HG03354 (cell line): ENCODE results near the gene HBA2.
"Not testable (repeated sequence)": the region's sequence is repeated elsewhere in the genome, so short reads cannot be mapped to it uniquely, and the experiment has no call there.

ENCODE experiments used
- ATAC-seq: cut with Tn5 transposase; IDR thresholded peaks from one replicate; pipeline ENCODE4 v1.9.1; 2021; ENCODE audit warnings: mild to moderate bottlenecking; ENCODE audit not compliant: unreplicated experiment, poor library complexity, severe bottlenecking

Gene HBA2

GRCh38 chr16:188674-189073 is 16.0 kb downstream of the HBA2 start:
- ATAC-seq: no peak

DNA sequence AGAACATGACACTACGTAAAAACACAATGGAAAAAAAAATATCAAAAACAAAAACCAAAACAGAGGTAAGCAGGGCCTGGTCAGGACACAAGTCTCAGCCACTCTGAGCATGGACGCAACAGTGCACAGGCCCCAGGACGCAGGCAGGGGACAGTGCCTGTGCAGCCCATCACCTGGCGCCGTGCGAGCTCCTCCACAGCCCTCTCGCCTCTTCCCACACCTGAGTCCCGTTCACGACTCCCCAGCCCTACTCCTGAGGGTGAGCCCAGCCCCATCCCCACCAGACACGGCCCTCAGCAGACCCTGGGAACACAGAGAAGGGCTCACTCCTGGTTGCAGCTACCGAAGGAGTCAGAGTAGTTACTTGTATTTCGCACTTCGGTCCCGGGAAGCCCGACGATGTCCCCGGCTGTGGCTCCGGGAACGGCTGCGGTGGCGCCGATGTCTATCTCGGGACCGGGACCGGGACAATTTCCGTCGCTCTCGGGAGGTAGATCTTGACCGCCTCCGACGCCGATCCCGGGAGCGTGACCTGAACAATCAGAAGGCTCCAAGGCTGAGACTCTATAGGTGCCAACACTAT is 17.0 kb downstream of the HBA2 start:
- no peak for ATAC-seq

- ATAC-seq: no peak
Measured at GRCh38 chr16:191831-192230, 19.2 kb downstream of the HBA2 start.

GRCh38 chr16:192686-193085 is 20.0 kb downstream of the HBA2 start:
- no peak for ATAC-seq

- no peak for ATAC-seq
Measured at GRCh38 chr16:193441-193840, 20.8 kb downstream of the HBA2 start.

DNA sequence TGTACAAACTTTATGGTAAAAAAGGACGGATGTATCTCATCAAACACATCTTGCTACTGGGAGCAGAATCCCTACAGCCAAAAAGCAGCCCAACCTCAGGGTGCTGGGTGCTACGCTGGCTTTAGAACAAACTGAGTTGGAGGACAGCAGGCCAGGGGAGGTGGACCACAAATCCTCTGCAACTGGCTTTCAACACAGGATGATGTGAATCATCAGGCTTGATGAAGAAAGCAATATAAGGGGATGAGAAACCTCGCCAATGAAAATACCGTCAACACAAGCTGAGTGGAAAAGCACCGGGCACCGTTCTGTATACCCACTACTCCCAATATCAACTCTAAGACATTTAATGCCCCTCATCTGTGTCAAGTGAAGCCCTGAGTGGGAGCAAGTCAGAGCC is 21.8 kb downstream of the HBA2 start:
- ATAC-seq: no peak

- ATAC-seq: no peak
Measured at GRCh38 chr16:200388-200787, 27.7 kb downstream of the HBA2 start.

DNA sequence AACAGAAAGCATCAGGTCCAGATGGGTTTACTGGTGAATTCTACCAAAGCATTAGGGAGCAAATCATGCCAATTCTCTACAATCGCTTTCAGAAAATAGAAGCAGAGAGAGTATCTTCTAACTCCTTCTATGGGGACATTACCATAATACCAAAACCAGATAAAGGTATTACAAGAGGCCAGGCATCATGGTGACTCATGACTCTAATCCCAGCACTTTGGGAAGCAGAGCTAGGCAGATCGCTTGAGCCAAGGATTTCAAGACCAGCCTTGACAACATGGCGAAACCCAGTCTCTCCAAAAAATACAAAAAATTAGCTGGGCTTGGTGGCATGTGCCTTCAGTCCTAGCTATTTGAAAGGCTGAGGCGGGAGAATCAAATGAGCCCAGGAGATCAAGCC is 30.6 kb downstream of the HBA2 start:
- no peak for ATAC-seq

DNA sequence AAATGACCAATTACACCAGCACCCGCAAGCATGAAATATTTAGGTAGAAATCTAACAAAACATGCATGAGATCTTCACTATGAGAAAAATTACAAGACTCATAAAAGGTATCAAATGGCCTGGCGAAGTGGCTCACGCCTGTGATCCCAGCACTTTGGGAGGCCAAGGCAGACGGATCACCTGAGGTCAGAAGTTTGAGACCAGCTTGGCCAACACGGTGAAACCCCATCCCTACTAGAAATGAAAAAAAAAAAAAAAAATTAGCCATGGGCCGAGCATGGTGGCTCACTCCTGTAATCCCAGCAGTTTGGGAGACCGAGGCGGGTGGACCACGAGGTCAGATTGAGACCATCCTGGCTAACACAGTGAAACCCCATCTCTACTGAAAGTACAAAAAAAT is 31.4 kb downstream of the HBA2 start:
- ATAC-seq: not testable (repeated sequence)

- not testable (repeated sequence) for ATAC-seq
Measured at GRCh38 chr16:209359-209758, 36.7 kb downstream of the HBA2 start.

DNA sequence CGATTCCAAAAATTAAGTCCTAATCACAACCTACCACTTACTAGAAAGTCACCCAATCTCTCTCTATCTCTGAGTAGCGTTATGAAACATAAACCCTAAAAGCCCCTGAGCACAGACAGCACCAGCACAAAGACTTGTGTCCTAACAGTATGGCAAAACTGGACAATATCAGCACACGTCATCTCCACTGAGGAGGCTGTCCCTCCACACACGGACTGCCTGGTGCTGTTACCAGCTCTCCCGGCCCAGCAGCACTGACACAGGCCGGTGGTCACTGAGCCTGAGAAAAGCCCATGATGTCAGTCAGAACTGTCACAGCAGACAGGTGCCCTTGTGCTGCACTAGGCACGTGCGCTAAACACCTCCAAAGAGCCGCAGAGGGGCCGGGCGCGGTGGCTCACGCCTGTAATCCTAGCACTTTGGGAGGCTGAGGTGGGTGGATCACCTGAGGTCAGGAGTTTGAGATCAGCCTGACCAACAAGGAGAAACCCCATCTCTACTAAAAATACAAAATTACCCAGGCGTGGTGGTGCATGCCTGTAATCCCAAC is 39.0 kb downstream of the HBA2 start:
- not testable (repeated sequence) for ATAC-seq

DNA sequence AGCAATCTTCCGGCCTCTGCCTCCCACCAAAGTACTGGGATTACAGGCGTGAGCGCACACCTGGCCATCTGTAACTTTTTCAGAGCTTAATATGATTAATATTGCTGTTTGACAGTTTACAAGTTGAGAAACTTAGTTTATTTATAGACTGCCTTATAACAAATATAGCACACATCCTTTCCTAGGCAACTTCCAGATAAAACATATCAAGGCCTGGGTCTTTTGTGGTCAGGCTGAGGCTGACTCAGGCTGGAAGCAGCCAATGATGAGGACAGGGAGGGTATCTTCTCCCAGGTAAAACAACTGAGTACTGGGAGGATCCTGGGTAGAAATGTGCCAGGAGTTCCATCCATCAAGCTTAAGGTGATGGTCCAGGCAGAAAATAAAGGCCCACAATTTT is 40.3 kb downstream of the HBA2 start:
- ATAC-seq: no peak

DNA sequence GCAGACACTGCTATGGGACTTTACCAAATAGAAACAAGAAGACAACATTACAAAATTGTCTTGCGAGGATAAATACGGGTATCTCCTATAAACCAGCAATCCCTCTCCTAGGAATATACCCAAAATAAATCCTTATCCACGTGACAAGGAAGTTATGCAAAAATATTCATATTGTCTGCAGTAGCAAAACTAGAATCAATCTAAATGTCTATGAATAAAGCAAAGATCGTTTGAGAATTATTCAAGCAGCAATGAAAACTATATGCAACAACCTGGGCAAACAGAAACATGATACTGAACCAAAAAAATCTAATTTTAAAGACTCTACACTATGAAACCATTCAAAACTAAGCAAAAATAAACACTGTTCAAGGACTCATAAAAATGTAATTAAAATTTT is 47.3 kb downstream of the HBA2 start:
- ATAC-seq: no peak
